Panc1 (cell line): ENCODE results near the gene KRTAP2-2.

Experiments used
- POLR2AphosphoS5 ChIP-seq: IDR thresholded peaks from 2 replicates; pipeline ENCODE4 v1.6.1; 2012; ENCODE audit warnings: mild to moderate bottlenecking, low read depth, low read length, moderate library complexity
- SIN3A ChIP-seq: IDR thresholded peaks from 2 replicates; pipeline ENCODE4 v1.6.1; 2012; ENCODE audit warnings: low read depth, mild to moderate bottlenecking, low read length, moderate library complexity, borderline replicate concordance; ENCODE audit not compliant: insufficient read depth
- TCF7L2 ChIP-seq: IDR thresholded peaks from 2 replicates; pipeline ENCODE4 v1.6.1; 2011; ENCODE audit warnings: mild to moderate bottlenecking, low read depth, low read length, inconsistent platforms
- TF ChIP-seq, protein P1 (sequence below): fragments of 450-650 bp; IDR thresholded peaks from 2 replicates; pipeline ENCODE4 v1.5.1; 2017; ENCODE audit warnings: mild to moderate bottlenecking
- TF ChIP-seq, protein P2 (sequence below), 2 experiments: IDR thresholded peaks; 2 replicates each; pipeline ENCODE4 v1.6.1; 2011 to 2012; ENCODE audit warnings: low read depth in 2 of 2, control low read depth in 1 of 2, low read length in 1 of 2, mild to moderate bottlenecking in 1 of 2, moderate library complexity in 1 of 2; ENCODE audit not compliant: insufficient read depth in 1 of 2

DNA sequence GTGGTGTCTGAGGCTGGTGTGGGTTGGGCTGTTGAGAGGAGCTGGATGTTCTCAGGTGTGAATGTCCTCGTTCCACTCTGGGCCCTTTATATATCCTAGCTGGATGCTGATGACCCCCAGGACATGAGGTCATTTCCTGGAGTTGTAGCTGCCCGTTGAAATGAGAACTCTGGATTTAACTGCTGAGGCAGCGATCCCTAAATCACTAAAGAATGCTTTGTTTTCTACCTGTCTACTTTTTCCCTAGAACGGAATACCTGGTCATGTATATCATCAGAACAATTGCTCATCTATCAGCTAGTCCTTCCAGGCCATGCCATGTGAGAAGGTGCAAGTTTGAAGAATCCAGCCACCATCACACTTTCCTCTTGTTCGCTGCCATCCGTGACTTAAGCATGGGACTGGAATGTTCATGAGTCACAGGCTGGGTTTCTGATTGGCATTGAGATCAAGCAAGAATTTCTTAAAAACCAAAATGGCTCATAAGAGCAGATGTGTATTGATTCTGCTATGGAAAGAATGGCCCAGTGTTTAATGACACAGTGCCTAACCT lies 5.1 kb upstream of the KRTAP2-2 start, which contains the start of gene KRTAP2-3:
- TF ChIP-seq, protein P1, sequence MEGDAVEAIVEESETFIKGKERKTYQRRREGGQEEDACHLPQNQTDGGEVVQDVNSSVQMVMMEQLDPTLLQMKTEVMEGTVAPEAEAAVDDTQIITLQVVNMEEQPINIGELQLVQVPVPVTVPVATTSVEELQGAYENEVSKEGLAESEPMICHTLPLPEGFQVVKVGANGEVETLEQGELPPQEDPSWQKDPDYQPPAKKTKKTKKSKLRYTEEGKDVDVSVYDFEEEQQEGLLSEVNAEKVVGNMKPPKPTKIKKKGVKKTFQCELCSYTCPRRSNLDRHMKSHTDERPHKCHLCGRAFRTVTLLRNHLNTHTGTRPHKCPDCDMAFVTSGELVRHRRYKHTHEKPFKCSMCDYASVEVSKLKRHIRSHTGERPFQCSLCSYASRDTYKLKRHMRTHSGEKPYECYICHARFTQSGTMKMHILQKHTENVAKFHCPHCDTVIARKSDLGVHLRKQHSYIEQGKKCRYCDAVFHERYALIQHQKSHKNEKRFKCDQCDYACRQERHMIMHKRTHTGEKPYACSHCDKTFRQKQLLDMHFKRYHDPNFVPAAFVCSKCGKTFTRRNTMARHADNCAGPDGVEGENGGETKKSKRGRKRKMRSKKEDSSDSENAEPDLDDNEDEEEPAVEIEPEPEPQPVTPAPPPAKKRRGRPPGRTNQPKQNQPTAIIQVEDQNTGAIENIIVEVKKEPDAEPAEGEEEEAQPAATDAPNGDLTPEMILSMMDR, result no peak
- TF ChIP-seq, protein P2, sequence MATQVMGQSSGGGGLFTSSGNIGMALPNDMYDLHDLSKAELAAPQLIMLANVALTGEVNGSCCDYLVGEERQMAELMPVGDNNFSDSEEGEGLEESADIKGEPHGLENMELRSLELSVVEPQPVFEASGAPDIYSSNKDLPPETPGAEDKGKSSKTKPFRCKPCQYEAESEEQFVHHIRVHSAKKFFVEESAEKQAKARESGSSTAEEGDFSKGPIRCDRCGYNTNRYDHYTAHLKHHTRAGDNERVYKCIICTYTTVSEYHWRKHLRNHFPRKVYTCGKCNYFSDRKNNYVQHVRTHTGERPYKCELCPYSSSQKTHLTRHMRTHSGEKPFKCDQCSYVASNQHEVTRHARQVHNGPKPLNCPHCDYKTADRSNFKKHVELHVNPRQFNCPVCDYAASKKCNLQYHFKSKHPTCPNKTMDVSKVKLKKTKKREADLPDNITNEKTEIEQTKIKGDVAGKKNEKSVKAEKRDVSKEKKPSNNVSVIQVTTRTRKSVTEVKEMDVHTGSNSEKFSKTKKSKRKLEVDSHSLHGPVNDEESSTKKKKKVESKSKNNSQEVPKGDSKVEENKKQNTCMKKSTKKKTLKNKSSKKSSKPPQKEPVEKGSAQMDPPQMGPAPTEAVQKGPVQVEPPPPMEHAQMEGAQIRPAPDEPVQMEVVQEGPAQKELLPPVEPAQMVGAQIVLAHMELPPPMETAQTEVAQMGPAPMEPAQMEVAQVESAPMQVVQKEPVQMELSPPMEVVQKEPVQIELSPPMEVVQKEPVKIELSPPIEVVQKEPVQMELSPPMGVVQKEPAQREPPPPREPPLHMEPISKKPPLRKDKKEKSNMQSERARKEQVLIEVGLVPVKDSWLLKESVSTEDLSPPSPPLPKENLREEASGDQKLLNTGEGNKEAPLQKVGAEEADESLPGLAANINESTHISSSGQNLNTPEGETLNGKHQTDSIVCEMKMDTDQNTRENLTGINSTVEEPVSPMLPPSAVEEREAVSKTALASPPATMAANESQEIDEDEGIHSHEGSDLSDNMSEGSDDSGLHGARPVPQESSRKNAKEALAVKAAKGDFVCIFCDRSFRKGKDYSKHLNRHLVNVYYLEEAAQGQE (IDR thresholded peaks at IDR 0.05; ENCODE audit: insufficient read depth in 1 of 2, low read depth in 2 of 2, low read length in 1 of 2), result no peak
- no peak for TF ChIP-seq POLR2AphosphoS5
- TF ChIP-seq SIN3A, result no peak
- no peak for TF ChIP-seq TCF7L2
